Stimulated activated CD8-positive, alpha-beta memory T cell treated with anti-CD3 and anti-CD28 coated beads, Interleukin-7, amount 100 ng/mL, for 4 hours (primary cell): ENCODE measurements around the gene SLC25A47.
"Not testable (repeated sequence)": the region's sequence is repeated elsewhere in the genome, so short reads cannot be mapped to it uniquely, and the experiment has no call there.

Source experiments
- DNase-seq, 2 donors: peaks; one replicate each; pipeline ENCODE4 v3.0.0-alpha.2; 2020; ENCODE audit warnings: low read depth in 2 of 2

The SLC25A47 gene

GRCh38 chr14:100323121-100323941 lies at the start of gene SLC25A47:
Gene SLC25A47 (plus strand): TSS chr14:100323339. CDS start chr14:100323415, 76 bp downstream.
- no peak for DNase-seq

- DNase-seq = no peak
Observed at GRCh38 chr14:100274250-100274649, 48.9 kb upstream of the SLC25A47 start.

- DNase-seq = no peak
Observed at GRCh38 chr14:100275214-100275613, 47.9 kb upstream of the SLC25A47 start.

- DNase-seq = no peak
Observed at GRCh38 chr14:100278702-100279101, 44.4 kb upstream of the SLC25A47 start.

GRCh38 chr14:100279133-100279532 lies 44.0 kb upstream of the SLC25A47 start:
- DNase-seq = no peak

GRCh38 chr14:100279563-100279962 lies 43.6 kb upstream of the SLC25A47 start:
- DNase-seq = no peak

GRCh38 chr14:100281286-100282082 lies 41.7 kb upstream of the SLC25A47 start:
- no peak for DNase-seq

- no peak for DNase-seq
Observed at GRCh38 chr14:100282083-100282350, 41.1 kb upstream of the SLC25A47 start.

- no peak for DNase-seq
Observed at GRCh38 chr14:100282766-100283419, 40.2 kb upstream of the SLC25A47 start.

GRCh38 chr14:100283436-100283835 lies 39.7 kb upstream of the SLC25A47 start:
- not testable (repeated sequence) for DNase-seq

GRCh38 chr14:100283984-100284881 lies 38.9 kb upstream of the SLC25A47 start:
- DNase-seq = no peak

GRCh38 chr14:100285021-100285912 lies 37.9 kb upstream of the SLC25A47 start:
- DNase-seq = peak; percentile 41 to 72

GRCh38 chr14:100285913-100286400 lies 37.2 kb upstream of the SLC25A47 start:
- no peak for DNase-seq

- no peak for DNase-seq
Observed at GRCh38 chr14:100286484-100287191, 36.5 kb upstream of the SLC25A47 start.

GRCh38 chr14:100287202-100287997 lies 35.7 kb upstream of the SLC25A47 start:
- no peak for DNase-seq

GRCh38 chr14:100287998-100288295 lies 35.2 kb upstream of the SLC25A47 start:
- DNase-seq = not testable (repeated sequence)

GRCh38 chr14:100288382-100289185 lies 34.6 kb upstream of the SLC25A47 start:
- DNase-seq = no peak

- DNase-seq = no peak
Observed at GRCh38 chr14:100289916-100290606, 33.1 kb upstream of the SLC25A47 start.
